Upper lobe of left lung (tissue), 6 donors: ENCODE measurements around the gene IPO9. TPM values are rescaled to one million over a fixed set of nuclear protein-coding genes. Genes with fewer than 3 reads are reported as not detected.

ENCODE experiments used
- ATAC-seq, 2 donors: fragments of 200-7000 bp; cut with Tn5 transposase; one replicate each; pipeline ENCODE4 v1.9.1; 2022; ENCODE audit warnings: mild to moderate bottlenecking in 2 of 2, moderate library complexity in 2 of 2; ENCODE audit not compliant: low FRiP score in 2 of 2
- DNase-seq, 2 donors: peaks; one replicate each; pipeline ENCODE4 v3.0.0-alpha.2; 2019 to 2020
- H3K27ac ChIP-seq, 4 donors: fragments of 200-600 bp; sonication (generic); one replicate each; pipeline ENCODE4 v1.5.1; 2016 to 2019
- H3K27me3 ChIP-seq, 4 donors: fragments of 200-600 bp; sonication (generic); one replicate each; pipeline ENCODE4 v1.5.1; 2017 to 2019
- H3K36me3 ChIP-seq, 4 donors: fragments of 200-600 bp; sonication (generic); one replicate each; pipeline ENCODE4 v1.5.1; 2016 to 2019
- H3K4me1 ChIP-seq, 4 donors: fragments of 200-600 bp; sonication (generic); one replicate each; pipeline ENCODE4 v1.5.1; 2018 to 2019
- H3K4me3 ChIP-seq, 4 donors: fragments of 200-600 bp; sonication (generic); one replicate each; pipeline ENCODE4 v1.5.1; 2017 to 2019; ENCODE audit warnings: mild to moderate bottlenecking in 2 of 4, moderate library complexity in 1 of 4
- H3K9me3 ChIP-seq, 4 donors: fragments of 200-600 bp; sonication (generic); one replicate each; pipeline ENCODE4 v1.5.1; 2018 to 2019
- EP300 ChIP-seq, 4 donors: sonication (generic); formaldehyde crosslinking; IDR thresholded peaks; one replicate each; pipeline ENCODE4 v1.5.1; 2017; ENCODE audit warnings: antibody characterized with exemption in 4 of 4, control low read depth in 2 of 4
- POLR2A ChIP-seq, 4 donors: fragments of 450-650 bp; IDR thresholded peaks; one replicate each; pipeline ENCODE4 v1.5.1; 2016 to 2017; ENCODE audit warnings: antibody characterized with exemption in 4 of 4, mild to moderate bottlenecking in 2 of 4
- POLR2AphosphoS5 ChIP-seq, 2 donors: sonication (generic); formaldehyde crosslinking; IDR thresholded peaks; one replicate each; pipeline ENCODE4 v1.5.1; 2017; ENCODE audit warnings: antibody characterized with exemption in 2 of 2
- WGBS, 2 donors: methylation state at CpG; one replicate each; pipeline ENCODE4 v1.1.5; 2017 to 2018; 5-methylcytosine and 5-hydroxymethylcytosine counted together
- total RNA-seq, 6 donors: library from RNA; depleted of rRNA in 4 of 6; stranded (reverse); fragments of >200 nt in 4 of 6; gene quantifications; one replicate each; pipeline versions ENCODE4 v1.1.0 to v1.2.1, GENCODE V29; 2016 to 2021
- TF ChIP-seq, protein P1 (sequence below), 6 experiments: fragments of 450-650 bp in 4 of 6; fragments of 200-600 bp in 2 of 6; sonication (generic) in 2 of 6; IDR thresholded peaks; one replicate each; pipeline ENCODE4 v1.5.1; 2016 to 2019; ENCODE audit warnings: antibody characterized with exemption in 6 of 6
- donor health status: DM: no; HTN: no; CAD: no; lungs with moderate emphysema.
- donor health status: DM: no; HTN: yes; CAD: no; lungs with severe emphysema.

IPO9 gene
- total RNA-seq, 6 donors from 2014 or later = 22.8 to 46.7 (median 35.7) TPM

DNA sequence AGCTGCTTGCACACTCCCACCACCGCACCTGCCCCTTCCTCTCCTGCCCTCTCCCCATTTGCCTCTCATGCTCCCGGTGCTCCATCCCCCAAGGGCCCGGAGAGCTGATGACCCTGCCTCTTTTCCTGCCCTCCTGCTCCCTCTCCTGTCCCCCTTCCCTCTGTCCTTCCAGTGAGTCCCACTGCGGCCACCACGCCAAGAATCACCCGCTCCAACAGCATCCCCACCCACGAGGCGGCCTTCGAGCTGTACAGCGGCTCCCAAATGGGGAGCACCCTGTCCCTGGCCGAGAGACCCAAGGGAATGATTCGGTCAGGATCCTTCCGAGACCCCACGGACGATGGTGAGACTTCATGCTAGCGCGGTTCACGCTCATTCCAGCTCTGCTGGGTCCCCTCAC lies 40.7 kb upstream of the IPO9 start:
- 96 to 97% methylated on average over 18 of the region's 18 CpGs for WGBS, 2 donors
- ATAC-seq = no peak
- no peaks in the 10 kb centered on the region for H3K9me3 ChIP-seq
- H3K27ac ChIP-seq = no peak overlapping the region
- H3K27me3 ChIP-seq = no peaks in the 10 kb centered on the region
- H3K4me3 ChIP-seq = no peak overlapping the region
- H3K4me1 ChIP-seq = peaks cover 34 to 37% (median 35%) of the 10 kb centered on the region in 4 donors
- TF ChIP-seq, protein P1, sequence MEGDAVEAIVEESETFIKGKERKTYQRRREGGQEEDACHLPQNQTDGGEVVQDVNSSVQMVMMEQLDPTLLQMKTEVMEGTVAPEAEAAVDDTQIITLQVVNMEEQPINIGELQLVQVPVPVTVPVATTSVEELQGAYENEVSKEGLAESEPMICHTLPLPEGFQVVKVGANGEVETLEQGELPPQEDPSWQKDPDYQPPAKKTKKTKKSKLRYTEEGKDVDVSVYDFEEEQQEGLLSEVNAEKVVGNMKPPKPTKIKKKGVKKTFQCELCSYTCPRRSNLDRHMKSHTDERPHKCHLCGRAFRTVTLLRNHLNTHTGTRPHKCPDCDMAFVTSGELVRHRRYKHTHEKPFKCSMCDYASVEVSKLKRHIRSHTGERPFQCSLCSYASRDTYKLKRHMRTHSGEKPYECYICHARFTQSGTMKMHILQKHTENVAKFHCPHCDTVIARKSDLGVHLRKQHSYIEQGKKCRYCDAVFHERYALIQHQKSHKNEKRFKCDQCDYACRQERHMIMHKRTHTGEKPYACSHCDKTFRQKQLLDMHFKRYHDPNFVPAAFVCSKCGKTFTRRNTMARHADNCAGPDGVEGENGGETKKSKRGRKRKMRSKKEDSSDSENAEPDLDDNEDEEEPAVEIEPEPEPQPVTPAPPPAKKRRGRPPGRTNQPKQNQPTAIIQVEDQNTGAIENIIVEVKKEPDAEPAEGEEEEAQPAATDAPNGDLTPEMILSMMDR (IDR thresholded peaks at IDR 0.05) = no peak
- no peak for TF ChIP-seq EP300 (IDR thresholded peaks at IDR 0.05)
- TF ChIP-seq POLR2AphosphoS5 (IDR thresholded peaks at IDR 0.05) = no peak
- TF ChIP-seq POLR2A (IDR thresholded peaks at IDR 0.05) = no peak
- DNase-seq = peak in 1 of 2 donors; percentile 59
- peaks cover 0 to 55% (median 12%) of the 10 kb centered on the region in 4 donors for H3K36me3 ChIP-seq

DNA sequence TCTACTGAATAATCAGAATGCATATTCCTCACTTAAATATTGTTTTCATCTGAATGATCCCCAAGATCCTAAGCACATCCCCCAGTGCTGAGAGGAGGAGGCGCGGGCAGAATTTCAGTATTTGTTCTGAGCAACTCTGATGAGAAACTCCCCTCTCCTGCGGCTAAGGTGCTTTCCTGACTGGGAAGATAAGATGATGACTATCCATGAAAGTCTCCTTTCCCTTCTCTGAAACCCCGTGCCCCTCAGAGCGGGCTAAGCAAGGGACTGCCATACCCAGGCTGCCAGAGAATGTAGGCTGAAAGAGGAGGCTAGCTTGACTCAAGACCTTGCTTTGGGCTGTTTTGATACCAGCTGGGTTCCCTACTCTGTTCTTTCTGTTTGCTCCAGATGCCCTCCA lies 39.7 kb upstream of the IPO9 start:
- Histone ChIP-seq H3K4me1 (peaks cover 34 to 37% (median 35%) of the 10 kb centered on the region in 4 donors), H3K27ac (peak overlapping the region in 3 of 4 donors; percentile 46 to 75 (median 64)), H3K9me3 (no peaks in the 10 kb centered on the region), H3K27me3 (no peaks in the 10 kb centered on the region), H3K4me3 (no peak overlapping the region), H3K36me3 (peaks cover 0 to 58% (median 11%) of the 10 kb centered on the region in 4 donors)
- WGBS, 2 donors = 90 to 97% methylated on average over 5 of the region's 5 CpGs
- ATAC-seq (no peak), DNase-seq (no peak)
- TF ChIP-seq EP300 (IDR thresholded peaks at IDR 0.05) (no peak), POLR2AphosphoS5 (IDR thresholded peaks at IDR 0.05) (no peak), POLR2A (IDR thresholded peaks at IDR 0.05) (no peak)
- TF ChIP-seq, protein P1 (IDR thresholded peaks at IDR 0.05) = no peak

DNA sequence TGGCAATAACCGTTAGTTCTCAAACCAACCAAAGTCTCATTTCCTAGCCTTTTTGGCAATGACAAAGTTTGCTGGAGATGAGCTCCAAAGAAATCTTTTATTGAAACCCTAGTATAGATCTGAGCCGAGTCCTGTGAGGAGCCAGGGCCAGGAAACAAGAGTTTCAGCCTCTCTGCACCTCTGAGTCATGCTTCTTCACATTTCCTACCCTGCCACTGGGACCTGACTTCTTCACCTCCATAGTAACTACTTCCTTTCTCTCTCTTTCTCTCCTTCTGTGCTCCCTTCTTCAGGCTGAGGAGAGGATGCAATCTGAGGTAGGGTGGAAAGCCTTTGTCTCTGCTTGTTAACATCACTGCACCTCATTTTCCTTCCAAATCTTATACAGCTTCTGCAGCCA lies 38.7 kb upstream of the IPO9 start:
- Histone ChIP-seq H3K27me3 (no peaks in the 10 kb centered on the region), H3K4me3 (no peak overlapping the region), H3K4me1 (peaks cover 34 to 37% (median 35%) of the 10 kb centered on the region in 4 donors), H3K36me3 (peaks cover 0 to 63% (median 15%) of the 10 kb centered on the region in 4 donors), H3K27ac (peak overlapping the region in 3 of 4 donors; percentile 64 to 75 (median 71)), H3K9me3 (no peaks in the 10 kb centered on the region)
- 76% methylated on average over 2 of the region's 2 CpGs for WGBS, 2 donors
- ATAC-seq (peak in 1 of 2 donors; percentile 57), DNase-seq (no peak)
- no peak for TF ChIP-seq POLR2A (IDR thresholded peaks at IDR 0.05)
- TF ChIP-seq EP300 (IDR thresholded peaks at IDR 0.05) = no peak
- TF ChIP-seq, protein P1 (IDR thresholded peaks at IDR 0.05) = no peak
- TF ChIP-seq POLR2AphosphoS5 (IDR thresholded peaks at IDR 0.05) = no peak

DNA sequence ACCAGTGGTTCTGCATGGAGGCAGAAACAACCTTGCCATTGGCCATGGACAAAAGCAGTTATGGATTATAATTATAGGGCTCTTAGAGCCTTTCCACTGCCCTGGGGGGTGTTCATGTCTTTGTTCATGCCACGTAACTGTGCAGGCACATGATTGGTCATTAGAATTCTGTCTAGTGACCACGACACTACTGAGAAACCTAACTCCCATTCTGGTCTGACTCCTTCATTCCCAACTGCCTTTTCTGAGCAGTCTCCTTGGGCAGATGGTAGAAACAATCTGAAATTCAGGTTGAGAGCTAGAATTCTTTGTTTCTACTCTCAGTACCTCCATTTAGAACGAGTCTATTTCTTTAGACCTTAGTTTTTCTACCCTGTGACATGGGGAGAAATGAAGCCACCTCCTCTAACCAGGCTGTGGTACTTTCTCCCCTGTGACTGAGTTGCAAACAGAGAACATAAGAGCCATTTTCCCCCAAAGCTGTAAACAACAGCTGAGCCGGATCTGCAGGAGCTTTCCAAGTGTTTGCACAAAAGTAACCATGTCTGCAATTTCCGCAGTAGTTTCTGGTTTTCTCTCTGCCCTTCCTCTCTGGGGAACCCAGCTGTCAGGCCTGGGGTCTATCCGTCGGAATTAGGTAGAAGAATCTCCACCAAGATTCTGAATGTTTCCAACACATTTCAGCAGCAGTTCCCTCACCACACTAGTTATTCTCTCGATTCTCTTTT lies 37.7 kb upstream of the IPO9 start:
- WGBS, 2 donors = 42 to 50% methylated on average over 8 of the region's 8 CpGs
- no peak for ATAC-seq
- DNase-seq = no peak

More for the DNA sequence above, 37.7 kb upstream of the IPO9 start:
- Histone ChIP-seq H3K27ac (peak overlapping the region; percentile 41 to 75 (median 68)), H3K4me3 (no peak overlapping the region), H3K4me1 (peaks cover 34 to 37% (median 35%) of the 10 kb centered on the region in 4 donors), H3K9me3 (no peaks in the 10 kb centered on the region), H3K27me3 (no peaks in the 10 kb centered on the region), H3K36me3 (peaks cover 0 to 62% (median 16%) of the 10 kb centered on the region in 4 donors)
- TF ChIP-seq POLR2AphosphoS5 (IDR thresholded peaks at IDR 0.05) = no peak
- no peak for TF ChIP-seq POLR2A (IDR thresholded peaks at IDR 0.05)
- TF ChIP-seq, protein P1 (IDR thresholded peaks at IDR 0.05) = no peak
- no peak for TF ChIP-seq EP300 (IDR thresholded peaks at IDR 0.05)
